Measurements from ENCODE around the gene SYNE1. TPM values are rescaled to one million over a fixed set of nuclear protein-coding genes. Genes with fewer than 3 reads are reported as not detected.

SYNE1 gene
- total and polyA plus RNA-seq, 10 donors, result 27.8 to 336 (median 247) TPM

- WGBS, 5 donors, result 82 to 91% (median 85%) methylated on average over 6 of the region's 6 CpGs
- DNase-seq, result no peak
- Histone ChIP-seq H3K27ac (no peak overlapping the region), H3K27me3 (replicated peaks in 1 of 7) (no peaks in the 10 kb centered on the region), H3K36me3 (peaks cover 0 to 92% (median 33%) of the 10 kb centered on the region in 6 donors), H3K9me3 (no peaks in the 10 kb centered on the region), H3K4me1 (peaks cover 0 to 6% (median 0%) of the 10 kb centered on the region in 6 donors), H3K4me3 (no peak overlapping the region)
- intact Hi-C loops (cut with DNase I; ENCODE audit: low total_unique reads), result no loop called here
- TF ChIP-seq POLR2A (IDR thresholded peaks at IDR 0.05) (no peak), CTCF (IDR thresholded peaks at IDR 0.05 in 8 of 11, conservative IDR thresholded peaks at IDR 0.05 in 3 of 11) (no peak)
These were observed 283.7 kb downstream of the SYNE1 start for GRCh38 chr6:152353440-152353839.

GRCh38 chr6:152351742-152352141 lies 285.4 kb downstream of the SYNE1 start:
- 77 to 88% (median 86%) methylated on average over 5 of the region's 5 CpGs for WGBS, 5 donors
- TF ChIP-seq POLR2AphosphoS5 (IDR thresholded peaks at IDR 0.05) (no peak), POLR2A (IDR thresholded peaks at IDR 0.05) (no peak), CTCF (IDR thresholded peaks at IDR 0.05 in 8 of 11, conservative IDR thresholded peaks at IDR 0.05 in 3 of 11) (no peak)
- Histone ChIP-seq H3K36me3 (peaks cover 0 to 92% (median 23%) of the 10 kb centered on the region in 6 donors), H3K4me1 (peaks cover 0 to 3% (median 0%) of the 10 kb centered on the region in 6 donors), H3K27me3 (replicated peaks in 1 of 7) (no peaks in the 10 kb centered on the region), H3K4me3 (no peak overlapping the region), H3K9me3 (no peaks in the 10 kb centered on the region), H3K27ac (no peak overlapping the region)
- intact Hi-C loops (cut with DNase I; ENCODE audit: low total_unique reads), result no loop called here
- no peak for DNase-seq

- Histone ChIP-seq H3K9me3 (no peaks in the 10 kb centered on the region), H3K27ac (no peak overlapping the region), H3K36me3 (peaks cover 0 to 94% (median 27%) of the 10 kb centered on the region in 6 donors), H3K4me1 (no peaks in the 10 kb centered on the region), H3K4me3 (no peak overlapping the region), H3K27me3 (replicated peaks in 1 of 7) (no peaks in the 10 kb centered on the region)
- DNase-seq, result no peak
- intact Hi-C loops (cut with DNase I; ENCODE audit: low total_unique reads), result no loop called here
- TF ChIP-seq POLR2A (IDR thresholded peaks at IDR 0.05) (no peak), CTCF (IDR thresholded peaks at IDR 0.05 in 8 of 11, conservative IDR thresholded peaks at IDR 0.05 in 3 of 11) (no peak), POLR2AphosphoS5 (IDR thresholded peaks at IDR 0.05) (no peak)
- WGBS, 5 donors, result 72 to 91% (median 83%) methylated on average over 2 of the region's 2 CpGs
These were observed 286.1 kb downstream of the SYNE1 start for GRCh38 chr6:152351110-152351509.

DNA sequence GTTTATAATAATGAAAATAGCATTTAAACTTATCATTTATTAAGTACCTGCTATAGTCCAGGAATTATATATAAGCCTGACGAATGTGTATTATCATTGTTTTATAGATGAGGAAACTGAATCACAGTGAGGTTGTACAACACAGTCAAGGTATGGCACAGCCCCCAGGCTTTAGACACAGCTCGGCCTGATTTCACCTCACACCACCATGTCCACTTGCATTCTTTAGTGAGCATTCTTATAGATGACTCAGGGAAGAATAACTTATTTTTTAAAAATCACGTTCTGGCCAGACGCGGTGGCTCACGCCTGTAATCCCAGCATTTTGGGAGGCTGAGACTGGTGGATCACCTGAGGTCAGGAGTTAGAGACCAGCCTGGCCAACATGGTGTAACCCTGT lies 289.0 kb downstream of the SYNE1 start:
- 92 to 99% (median 96%) methylated on average over 6 of the region's 6 CpGs for WGBS, 5 donors
- intact Hi-C loops (cut with DNase I; ENCODE audit: low total_unique reads), result no loop called here
- no peak overlapping the region for H3K4me3 ChIP-seq
- no peaks in the 10 kb centered on the region for H3K4me1 ChIP-seq
- no peaks in the 10 kb centered on the region for H3K27me3 ChIP-seq (replicated peaks in 1 of 7)
- H3K36me3 ChIP-seq, result peaks cover 0 to 100% (median 25%) of the 10 kb centered on the region in 6 donors
- no peak overlapping the region for H3K27ac ChIP-seq
- H3K9me3 ChIP-seq, result no peaks in the 10 kb centered on the region
- DNase-seq, result no peak
- no peak for TF ChIP-seq POLR2A (IDR thresholded peaks at IDR 0.05)
- no peak for TF ChIP-seq POLR2AphosphoS5 (IDR thresholded peaks at IDR 0.05)
- no peak for TF ChIP-seq CTCF (IDR thresholded peaks at IDR 0.05 in 8 of 11, conservative IDR thresholded peaks at IDR 0.05 in 3 of 11)
